SH-SY5Y (cell line): ENCODE results near the gene FARP2.

Source experiments
- GATA2 ChIP-seq: IDR thresholded peaks from 2 replicates; pipeline ENCODE4 v1.6.1; 2011; ENCODE audit warnings: mild to moderate bottlenecking, low read depth, low read length
- GATA3 ChIP-seq: IDR thresholded peaks from 2 replicates; pipeline ENCODE4 v1.6.1; 2011; ENCODE audit warnings: low read depth, mild to moderate bottlenecking, low read length, moderate library complexity

DNA sequence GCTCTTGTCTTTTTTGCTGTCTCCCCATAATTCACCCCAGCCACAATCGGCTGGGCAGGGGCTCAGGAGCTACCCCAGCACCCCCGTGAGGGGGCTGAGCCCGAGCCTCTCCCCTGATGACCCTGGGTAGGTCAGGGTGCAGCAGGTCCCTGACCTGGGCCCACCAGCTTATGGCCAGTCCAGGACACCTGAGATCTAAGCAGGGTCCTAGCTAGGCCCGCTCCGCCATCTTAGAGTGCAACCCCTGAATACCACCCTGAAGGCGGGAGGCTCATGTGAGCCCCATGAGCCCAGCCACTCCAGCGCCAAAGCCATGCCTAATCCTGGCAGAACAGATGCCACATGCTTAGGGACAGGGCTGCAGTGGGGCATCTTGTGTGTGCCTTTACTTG lies 136.1 kb downstream of the FARP2 start:
- TF ChIP-seq GATA2 = no peak
- no peak for TF ChIP-seq GATA3
